ENCODE data around the gene EPS8L1. TPM values are rescaled to one million over a fixed set of nuclear protein-coding genes. Genes with fewer than 3 reads are reported as not detected.

Gene EPS8L1
- polyA plus RNA-seq, 1 of the 3 experiments (the other 2 are of a cell fraction), result 12.9 TPM

DNA sequence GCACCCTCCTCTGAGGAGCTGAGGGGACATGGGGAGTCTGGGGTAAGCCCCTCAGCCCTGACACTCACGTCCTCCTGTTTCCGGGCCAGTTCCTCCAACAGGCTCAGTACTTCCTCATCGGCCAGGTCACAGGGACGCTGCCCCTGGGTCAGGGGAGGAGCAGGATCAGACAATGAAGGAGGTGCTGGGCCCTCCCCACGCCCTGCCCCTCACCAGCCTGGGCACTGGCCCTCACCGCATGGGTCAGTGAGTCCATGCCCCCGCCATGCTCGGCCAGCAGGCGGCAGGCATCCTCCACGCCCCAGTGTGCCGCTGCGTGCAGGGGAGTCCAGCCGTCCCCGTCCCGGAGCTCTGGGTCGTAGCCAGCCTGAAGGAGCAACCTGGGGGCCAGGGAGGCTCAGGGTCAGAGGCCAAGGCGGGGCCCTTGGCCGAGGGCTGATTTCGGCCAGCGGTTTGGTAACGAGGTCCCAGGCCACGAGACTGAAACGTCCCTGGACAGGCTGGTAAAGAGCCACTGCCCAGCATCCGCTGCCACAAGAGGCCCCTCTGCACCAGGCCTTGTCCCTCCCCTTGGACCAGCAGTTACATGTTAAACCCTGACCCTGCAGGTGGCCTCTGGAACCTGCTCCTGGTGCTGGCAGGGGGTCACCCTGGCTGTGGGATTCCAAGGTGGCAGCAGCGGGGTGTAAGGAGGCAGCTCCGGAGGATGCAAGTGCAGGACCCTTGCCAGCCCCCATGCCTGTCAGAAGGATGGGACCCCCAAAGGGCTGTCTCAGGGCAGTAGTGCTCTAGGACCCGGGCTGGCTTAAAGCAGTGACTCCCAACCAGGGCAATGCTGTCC is 23.3 kb downstream of the EPS8L1 start:
- Histone ChIP-seq H3K9ac (no peak overlapping the region), H3F3A (replicated peaks; ENCODE audit: insufficient read depth) (no peaks in the 10 kb centered on the region), H3K4me3 (ENCODE audit: low read depth in 2 of 2, low read length in 1 of 2) (no peak overlapping the region), H3K27me3 (ENCODE audit: insufficient read depth) (no peaks in the 10 kb centered on the region), H4K20me1 (ENCODE audit: insufficient read depth) (0 out of 2 replicates have a peak, but pooled peaks cover 4% of the 10 kb centered on the region), H3K9me3 (no peaks in the 10 kb centered on the region), H3K4me1 (ENCODE audit: control insufficient read depth in 1 of 2, insufficient read depth in 2 of 2, low read depth in 1 of 2, low read length in 1 of 2) (no peaks in the 10 kb centered on the region), H3K9me2 (no peaks in the 10 kb centered on the region), H3K27ac (ENCODE audit: low read depth in 2 of 2, low read length in 1 of 2) (no peak overlapping the region), H3K36me3 (replicated peaks in 1 of 2; ENCODE audit: control insufficient read depth in 1 of 2, insufficient read depth in 2 of 2, low read length in 1 of 2) (peaks cover 18 to 44% of the 10 kb centered on the region in 2 experiments), H3K4me2 (no peak overlapping the region), H3K79me2 (ENCODE audit: insufficient read depth) (peaks cover 14% of the 10 kb centered on the region), H2AFZ (ENCODE audit: low read depth) (no peak overlapping the region)
- no peak for DNase-seq
- WGBS (ENCODE audit: low lambda C conversion rate), result 100% methylated on average over 4 of the region's 27 CpGs
- CTCF ChIA-PET, result interaction anchor here (1.4 to 2.9 kb wide), 4 partner anchors 10 to 14 kb away, joined by 5 to 14 read pairs (median 6); no protein-coding TSS in a partner anchor
- TF ChIP-seq TCF12 (IDR thresholded peaks at IDR 0.05), result no peak
- TF ChIP-seq RFX5 (IDR thresholded peaks at IDR 0.05; ENCODE audit: low read length), result no peak
- TF ChIP-seq RCOR1 (IDR thresholded peaks at IDR 0.05; ENCODE audit: low read length), result no peak
- TF ChIP-seq SIN3A (IDR thresholded peaks at IDR 0.05; ENCODE audit: borderline replicate concordance, low read depth, low read length), result no peak
- no peak for TF ChIP-seq SMC3 (IDR thresholded peaks at IDR 0.05; ENCODE audit: low read depth, low read length)
- no peak for TF ChIP-seq TAF1 (IDR thresholded peaks at IDR 0.05; ENCODE audit: borderline replicate concordance, low read depth, low read length)
- no peak for TF ChIP-seq JUND (IDR thresholded peaks at IDR 0.05)
- TF ChIP-seq EZH2phosphoT487 (IDR thresholded peaks at IDR 0.05; ENCODE audit: borderline replicate concordance, low read depth), result no peak
- no peak for TF ChIP-seq RXRA (IDR thresholded peaks at IDR 0.05; ENCODE audit: borderline replicate concordance, low read depth)
- TF ChIP-seq REST (IDR thresholded peaks at IDR 0.05; ENCODE audit: low read depth, low read length), result no peak
- no peak for TF ChIP-seq FOXM1 (IDR thresholded peaks at IDR 0.05; ENCODE audit: low read depth)
- TF ChIP-seq, protein P1, sequence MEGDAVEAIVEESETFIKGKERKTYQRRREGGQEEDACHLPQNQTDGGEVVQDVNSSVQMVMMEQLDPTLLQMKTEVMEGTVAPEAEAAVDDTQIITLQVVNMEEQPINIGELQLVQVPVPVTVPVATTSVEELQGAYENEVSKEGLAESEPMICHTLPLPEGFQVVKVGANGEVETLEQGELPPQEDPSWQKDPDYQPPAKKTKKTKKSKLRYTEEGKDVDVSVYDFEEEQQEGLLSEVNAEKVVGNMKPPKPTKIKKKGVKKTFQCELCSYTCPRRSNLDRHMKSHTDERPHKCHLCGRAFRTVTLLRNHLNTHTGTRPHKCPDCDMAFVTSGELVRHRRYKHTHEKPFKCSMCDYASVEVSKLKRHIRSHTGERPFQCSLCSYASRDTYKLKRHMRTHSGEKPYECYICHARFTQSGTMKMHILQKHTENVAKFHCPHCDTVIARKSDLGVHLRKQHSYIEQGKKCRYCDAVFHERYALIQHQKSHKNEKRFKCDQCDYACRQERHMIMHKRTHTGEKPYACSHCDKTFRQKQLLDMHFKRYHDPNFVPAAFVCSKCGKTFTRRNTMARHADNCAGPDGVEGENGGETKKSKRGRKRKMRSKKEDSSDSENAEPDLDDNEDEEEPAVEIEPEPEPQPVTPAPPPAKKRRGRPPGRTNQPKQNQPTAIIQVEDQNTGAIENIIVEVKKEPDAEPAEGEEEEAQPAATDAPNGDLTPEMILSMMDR (IDR thresholded peaks at IDR 0.05), result no peak
- TF ChIP-seq MXI1 (IDR thresholded peaks at IDR 0.05; ENCODE audit: low read depth, low read length), result no peak
- TF ChIP-seq NRF1 (IDR thresholded peaks at IDR 0.05; ENCODE audit: low read depth, low read length), result no peak
- TF ChIP-seq USF2 (IDR thresholded peaks at IDR 0.05; ENCODE audit: borderline replicate concordance, low read depth, low read length), result no peak
- no peak for TF ChIP-seq GABPA (IDR thresholded peaks at IDR 0.05; ENCODE audit: low read depth)
- TF ChIP-seq, protein P2, sequence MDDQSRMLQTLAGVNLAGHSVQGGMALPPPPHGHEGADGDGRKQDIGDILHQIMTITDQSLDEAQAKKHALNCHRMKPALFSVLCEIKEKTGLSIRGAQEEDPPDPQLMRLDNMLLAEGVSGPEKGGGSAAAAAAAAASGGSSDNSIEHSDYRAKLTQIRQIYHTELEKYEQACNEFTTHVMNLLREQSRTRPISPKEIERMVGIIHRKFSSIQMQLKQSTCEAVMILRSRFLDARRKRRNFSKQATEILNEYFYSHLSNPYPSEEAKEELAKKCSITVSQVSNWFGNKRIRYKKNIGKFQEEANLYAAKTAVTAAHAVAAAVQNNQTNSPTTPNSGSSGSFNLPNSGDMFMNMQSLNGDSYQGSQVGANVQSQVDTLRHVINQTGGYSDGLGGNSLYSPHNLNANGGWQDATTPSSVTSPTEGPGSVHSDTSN (IDR thresholded peaks at IDR 0.05), result no peak
- POLR2A ChIA-PET, result no interaction called here
